ENCODE data around the gene ZNF813.
"Not testable (repeated sequence)": the region's sequence is repeated elsewhere in the genome, so short reads cannot be mapped to it uniquely, and the experiment has no call there.

Gene ZNF813

DNA sequence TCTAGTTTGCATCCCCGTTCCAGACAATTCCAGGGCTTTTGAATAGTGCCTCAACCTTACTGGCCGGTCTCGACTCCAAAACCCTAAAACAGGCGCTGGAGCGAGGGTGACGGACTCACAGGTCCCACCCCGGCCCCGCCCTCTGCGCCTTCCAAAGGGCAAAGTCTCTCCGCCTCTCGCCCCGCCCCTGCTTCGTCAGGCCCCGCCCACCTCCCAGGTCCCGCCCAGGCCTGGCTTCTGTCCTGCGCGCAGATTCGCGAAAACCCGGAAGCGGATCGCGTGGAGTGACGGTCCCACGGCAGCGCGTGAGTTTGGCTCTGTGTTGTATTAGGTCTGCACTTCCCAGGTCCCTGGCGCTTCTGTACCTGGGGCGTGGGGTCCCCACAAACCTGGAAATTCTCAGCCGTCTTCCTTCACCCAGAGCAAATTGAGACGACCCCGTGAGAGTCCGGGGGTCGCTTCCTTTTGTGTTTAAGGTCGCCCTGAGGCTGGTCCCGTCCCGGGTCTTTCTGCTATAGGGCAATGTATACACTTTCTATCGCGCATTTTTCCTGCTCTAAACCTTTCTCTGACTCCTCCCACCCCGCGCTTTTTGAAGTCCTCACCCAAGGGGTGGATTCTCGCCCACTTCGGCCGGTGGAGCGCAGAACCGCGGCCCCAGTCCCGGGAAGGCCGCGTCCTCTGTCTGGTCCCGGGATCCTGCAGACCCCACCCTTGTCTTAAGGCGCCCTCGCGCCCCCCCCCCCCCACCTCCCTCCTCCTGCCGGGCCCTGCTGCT lies at the start of gene ZNF813:
TSS of gene ZNF813 (plus strand) at position 249 of the 778 bp plus-strand sequence. CDS start 16,090 bp downstream, outside the sequence.
- peak; percentile 75 for DNase-seq (ENCODE audit: low spot score)

DNA sequence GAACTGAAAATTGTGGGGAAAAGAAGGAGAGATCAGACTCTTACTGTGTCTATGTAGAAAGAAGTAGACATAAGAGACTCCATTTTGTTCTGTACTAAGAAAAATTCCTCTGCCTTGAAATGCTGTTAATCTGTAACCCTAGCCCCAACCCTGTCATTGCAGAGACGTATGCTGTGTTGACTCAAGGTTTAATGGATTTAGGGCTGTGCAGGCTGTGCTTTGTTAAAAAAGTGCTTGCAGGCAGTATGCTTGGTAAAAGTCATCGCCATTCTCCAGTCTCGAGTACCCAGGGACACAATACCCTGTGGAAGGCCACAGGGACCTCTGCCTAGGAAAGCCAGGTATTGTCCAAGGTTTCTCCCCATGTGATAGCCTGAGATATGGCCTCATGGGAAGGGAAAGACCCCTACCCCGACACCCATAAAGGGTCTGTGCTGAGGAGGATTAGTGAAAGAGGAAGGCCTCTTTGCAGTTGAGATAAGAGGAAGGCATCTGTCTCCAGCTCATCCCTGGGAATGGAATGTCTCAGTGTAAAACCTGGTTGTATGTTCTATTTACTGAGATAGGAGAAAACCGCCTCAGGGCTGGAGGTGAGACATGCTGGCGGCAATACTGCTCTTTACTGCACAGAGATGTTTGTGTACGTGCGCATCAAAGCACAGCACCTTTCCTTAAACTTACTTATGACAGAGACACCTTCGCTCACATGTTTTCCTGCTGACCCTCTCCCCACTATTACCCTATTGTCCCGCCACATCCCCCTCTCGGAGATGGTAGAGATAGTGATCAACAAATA lies 46.8 kb upstream of the ZNF813 start:
- DNase-seq (ENCODE audit: low spot score), result not testable (repeated sequence)

DNA sequence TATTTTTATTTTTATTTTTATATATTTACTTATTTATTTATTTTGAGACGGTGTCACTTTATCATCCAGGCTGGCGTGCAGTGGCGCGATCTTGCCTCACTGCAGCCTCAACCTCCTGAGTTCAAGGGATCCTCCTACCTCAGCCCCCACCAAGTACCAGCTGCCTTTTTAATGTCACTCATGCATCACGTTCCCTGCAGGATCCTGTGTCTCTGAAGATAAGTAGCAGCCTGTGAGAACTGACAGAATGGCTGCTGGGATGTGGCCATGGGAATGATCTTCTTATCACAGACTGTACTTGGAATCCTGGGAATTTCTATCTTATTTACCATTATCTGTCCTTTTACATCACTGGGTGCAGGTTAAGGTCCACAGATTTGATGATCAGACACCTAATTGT lies 45.0 kb upstream of the ZNF813 start:
- no peak for DNase-seq (ENCODE audit: low spot score)

DNA sequence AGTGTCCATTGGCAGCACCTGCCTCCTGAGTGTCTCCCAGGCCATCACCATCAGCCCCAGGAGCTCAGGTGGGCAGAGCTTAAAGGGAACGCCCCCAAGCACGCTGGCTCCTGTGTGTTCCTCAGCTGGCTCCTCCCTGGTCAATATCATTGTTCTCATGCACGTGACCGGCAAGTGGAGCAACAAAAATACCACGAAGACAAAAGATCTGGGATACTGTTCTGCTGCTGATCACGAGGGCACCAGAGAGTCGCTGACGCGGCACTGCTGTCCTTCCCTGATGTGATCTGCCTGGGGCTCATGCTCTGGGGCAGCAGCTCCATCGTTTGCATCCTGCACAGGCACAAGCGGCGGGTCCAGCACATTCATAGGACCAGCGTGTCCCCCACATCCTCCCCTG lies 44.5 kb upstream of the ZNF813 start:
- DNase-seq (ENCODE audit: low spot score), result not testable (repeated sequence)

DNA sequence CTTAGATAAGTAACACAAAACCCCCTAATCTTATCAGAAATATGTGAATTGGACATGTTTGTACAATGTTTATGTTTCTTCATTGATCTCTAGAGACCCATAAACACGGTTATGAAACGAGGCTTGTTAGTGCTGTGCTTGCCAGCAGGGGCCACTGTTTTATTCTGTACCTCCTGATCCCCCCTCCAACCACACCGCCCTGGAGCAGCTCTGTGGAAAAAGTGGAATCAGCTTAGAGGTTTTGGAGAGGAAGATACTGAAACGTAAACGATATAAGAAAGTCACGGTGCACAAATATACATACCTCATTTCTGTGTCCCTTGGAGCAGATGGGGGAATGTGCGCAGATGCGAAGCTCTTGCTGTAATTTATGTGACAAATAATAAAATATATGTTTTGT lies 43.9 kb upstream of the ZNF813 start:
- not testable (repeated sequence) for DNase-seq (ENCODE audit: low spot score)

DNA sequence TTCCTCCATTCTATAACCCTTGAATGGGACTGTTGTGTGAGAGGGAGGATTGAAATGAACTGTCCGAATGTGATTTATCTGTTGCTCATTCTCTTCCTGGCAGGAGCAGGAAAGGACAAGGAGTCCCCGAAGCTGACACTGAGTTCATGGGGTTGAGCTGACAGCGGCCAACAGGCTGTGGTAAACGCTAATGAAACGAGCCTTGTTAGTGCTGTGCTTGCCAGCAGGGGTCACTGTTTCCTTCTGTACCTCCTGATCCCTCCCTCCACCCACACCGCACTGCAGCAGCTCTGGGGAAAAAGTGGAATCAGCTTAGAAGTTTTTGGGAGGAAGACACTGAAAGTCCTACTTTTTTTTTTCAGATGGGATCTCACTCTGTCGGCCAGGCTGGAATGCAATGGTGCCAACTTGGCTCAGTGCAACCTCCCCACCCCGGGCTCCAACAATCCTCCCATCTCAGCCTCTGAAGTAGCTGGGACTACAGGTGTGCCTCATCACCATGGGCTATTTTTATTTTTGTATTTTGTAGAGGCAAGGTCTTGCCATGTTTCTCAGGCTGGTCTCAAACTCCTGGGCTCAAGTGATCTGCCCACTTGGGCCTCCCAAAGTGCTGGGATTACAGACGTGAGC lies 42.5 kb upstream of the ZNF813 start:
- peak; percentile 42 for DNase-seq (ENCODE audit: low spot score)

DNA sequence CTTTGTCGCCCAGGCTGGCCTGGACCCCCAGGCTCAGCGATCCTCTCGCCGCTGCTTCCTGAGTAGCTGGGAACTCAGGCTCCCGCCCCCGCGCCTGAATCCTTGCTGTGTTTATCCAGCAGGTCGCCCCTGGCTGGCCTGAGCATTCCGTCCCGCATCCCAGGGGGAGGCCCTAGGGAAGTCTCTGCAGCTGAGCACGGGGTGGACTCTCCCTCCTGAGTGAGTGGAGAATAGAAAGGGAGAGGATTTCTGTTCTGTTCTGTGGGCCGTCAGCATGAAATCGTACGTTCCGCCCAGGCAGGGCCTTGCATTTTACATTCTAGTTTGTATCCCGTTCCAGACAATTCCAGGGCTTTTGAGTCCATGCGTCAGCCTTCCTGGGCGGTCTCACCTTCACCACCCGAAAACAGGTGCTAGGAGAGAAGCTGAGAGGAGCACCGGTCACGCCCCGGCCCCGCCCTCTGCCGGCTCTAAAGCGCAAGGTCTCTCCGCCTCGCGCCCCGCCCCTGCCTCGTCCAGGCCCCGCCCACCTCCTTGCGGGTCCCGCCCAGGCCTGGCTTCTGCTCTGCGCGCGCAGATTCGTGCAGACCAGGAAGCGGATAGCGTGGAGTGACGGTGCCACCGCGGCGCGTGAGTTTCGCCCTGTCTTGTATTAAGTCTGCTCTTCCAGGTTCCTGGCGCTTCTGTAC lies 36.0 kb upstream of the ZNF813 start, which contains the start of gene ZNF761:
TSS of gene ZNF761 (plus strand) at position 586 of the 689 bp plus-strand sequence. CDS start 15,285 bp downstream, outside the sequence.
- DNase-seq (ENCODE audit: low spot score), result peak; percentile 86

DNA sequence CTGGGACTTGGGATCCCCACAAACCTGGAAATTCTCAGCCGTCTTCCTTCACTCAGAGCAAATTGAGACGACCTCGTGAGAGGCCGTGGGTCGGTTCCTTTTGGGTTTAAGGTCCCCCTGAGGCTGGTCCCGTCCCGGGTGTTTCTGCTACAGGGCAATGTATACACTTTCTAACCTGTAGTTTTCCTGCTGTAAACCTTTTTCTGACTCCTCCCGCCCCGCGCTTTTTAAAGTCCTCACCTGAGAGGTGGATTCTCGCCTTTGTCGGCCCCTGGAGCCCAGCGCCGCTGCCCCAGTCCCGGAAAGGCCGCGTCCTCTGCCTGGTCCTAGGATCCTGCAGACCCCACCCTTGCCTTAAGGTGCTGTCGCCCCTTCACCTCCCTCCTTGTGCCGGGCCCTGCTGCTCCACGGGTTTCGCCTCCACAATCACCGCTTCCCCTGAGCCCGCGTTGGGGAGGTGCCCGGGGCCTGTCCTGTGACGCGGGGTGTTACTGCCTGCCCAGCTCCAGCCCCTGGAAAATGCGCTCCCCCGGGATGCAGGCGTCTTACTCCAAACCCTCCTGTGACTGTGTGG lies 35.4 kb upstream of the ZNF813 start:
- no peak for DNase-seq (ENCODE audit: low spot score)

DNA sequence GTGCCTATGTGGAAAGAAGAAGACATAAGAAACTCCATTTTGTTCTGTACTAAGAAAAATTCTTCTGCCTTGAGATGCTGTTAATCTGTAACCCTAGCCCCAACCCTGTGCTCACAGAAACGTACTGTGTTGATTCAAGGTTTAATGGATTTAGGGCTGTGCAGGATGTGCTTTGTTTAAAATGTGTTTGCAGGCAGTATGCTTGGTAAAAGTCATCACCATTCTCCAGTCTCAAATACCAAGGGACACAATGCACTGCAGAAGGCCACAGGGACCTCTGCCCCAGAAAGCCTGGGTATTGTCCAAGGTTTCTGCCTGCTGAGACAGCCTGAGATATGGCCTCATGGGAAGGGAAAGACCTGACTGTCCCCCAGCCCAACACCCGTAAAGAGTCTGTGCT lies 23.7 kb upstream of the ZNF813 start:
- not testable (repeated sequence) for DNase-seq (ENCODE audit: low spot score)

DNA sequence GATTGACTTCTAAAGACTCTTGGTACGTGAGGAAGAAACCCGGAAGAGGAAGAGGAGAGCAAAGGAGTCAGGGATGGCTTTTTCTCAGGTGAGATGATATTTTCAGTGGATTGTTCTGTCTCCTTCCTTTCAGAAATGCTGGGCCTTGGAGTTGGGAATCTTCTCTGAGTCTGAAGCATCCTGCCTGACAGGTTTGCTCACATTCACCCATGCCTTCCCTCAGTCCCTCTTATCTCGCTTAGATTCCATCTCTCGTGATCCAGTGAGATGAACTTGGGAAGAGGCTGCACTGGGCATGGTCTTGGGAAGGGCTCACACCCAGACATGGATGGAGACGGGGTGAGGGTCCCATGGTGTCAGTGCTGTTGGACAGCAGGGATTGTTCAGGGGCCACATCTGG lies 20.3 kb upstream of the ZNF813 start:
- not testable (repeated sequence) for DNase-seq (ENCODE audit: low spot score)

DNA sequence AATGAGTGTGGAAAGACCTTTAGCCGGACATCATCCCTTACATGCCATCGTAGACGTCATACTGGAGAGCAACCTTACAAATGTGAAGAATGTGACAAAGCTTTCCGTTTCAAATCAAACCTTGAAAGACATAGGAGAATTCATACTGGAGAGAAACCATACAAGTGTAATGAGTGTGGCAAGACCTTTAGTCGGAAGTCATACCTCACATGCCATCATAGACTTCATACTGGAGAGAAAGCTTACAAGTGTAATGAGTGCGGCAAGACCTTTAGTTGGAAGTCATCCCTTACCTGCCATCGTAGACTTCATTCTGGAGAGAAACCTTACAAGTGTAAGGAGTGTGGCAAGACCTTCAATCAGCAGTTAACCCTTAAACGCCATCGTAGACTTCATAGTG lies 11.7 kb upstream of the ZNF813 start:
- no peak for DNase-seq (ENCODE audit: low spot score)

DNA sequence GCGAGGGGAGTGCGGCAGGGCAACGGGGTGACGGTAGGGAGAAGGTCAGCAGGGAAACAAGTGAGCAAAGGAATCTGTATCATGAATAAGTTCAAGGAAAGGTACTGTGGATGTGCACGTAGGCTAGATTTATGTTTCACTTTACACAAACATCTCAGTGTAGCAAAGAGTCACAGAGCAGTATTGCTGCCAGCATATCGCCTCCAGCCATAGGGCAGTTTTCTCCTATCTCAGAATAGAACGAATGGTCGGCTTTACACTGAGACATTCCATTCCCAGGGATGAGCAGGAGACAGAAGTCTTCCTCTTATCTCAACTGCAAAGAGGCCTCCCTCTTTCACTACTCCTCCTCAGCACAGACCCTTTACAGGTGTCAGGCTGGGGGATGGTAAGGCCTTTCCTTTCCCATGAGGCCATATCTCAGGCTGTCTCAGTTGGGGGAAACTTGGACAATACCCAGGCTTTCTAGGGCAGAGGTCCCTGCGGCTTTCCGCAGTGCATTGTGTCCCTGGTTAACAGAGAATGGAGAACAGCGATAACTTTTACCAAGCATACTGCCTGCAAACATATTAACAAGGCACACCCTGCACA lies 7.3 kb upstream of the ZNF813 start:
- DNase-seq (ENCODE audit: low spot score), result not testable (repeated sequence)

DNA sequence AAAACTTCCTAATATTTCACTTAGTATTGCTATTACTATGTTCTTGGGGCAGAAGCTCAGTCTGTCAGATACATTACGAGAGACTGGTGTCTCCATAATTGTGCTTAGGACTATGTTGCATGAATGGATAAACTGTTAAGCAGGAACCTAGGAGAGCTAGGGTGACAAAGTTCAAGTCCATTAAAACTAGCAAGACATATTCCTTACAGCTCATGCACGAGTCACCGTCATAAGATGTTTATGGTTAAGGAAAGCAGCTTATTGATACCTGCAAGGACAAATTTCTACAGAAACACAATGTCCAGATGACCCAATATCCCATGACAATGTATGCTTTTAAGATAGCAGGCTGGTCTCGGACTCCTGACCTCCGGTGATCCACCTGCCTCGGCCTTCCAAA lies 5.7 kb upstream of the ZNF813 start:
- DNase-seq (ENCODE audit: low spot score), result no peak

DNA sequence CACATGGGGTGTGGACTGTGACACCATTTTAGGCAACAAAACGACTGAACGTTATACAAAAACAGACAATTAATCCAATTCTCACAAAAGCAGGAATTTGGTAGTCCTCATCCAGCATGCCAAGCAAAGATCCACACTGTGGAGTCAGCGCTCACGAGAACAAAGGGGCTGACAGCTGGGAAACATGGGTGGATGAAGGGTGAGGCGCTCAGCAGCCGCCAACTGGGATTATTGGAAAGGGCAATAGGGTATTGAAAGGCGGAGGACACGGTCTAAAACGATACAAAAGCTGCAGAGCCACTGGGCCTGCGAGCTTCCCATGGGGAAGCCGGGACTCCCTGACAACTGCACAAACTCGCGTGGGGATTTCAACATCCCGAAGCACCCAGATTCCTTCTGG lies 4.7 kb upstream of the ZNF813 start:
- DNase-seq (ENCODE audit: low spot score), result no peak

DNA sequence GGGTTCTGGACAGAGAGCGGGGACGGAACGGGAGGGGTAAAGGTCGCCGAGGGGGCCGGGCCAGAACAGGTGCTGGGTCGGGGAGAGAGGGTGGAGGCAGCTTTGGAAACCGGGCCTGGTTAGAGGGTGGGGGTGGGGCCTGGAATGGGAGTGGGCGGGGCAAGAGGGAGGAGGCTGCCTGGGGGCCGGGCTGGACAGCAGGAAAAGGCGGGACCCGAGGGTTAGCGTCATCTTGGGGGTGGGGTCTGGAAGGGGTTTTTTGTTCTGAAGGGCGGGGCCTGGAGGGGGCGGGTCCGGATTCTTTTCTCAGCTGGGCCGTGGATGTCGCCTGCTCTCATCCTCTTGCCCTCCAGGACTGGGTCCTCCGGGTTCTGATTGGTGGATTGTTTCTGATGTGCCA lies 4.3 kb upstream of the ZNF813 start:
- no peak for DNase-seq (ENCODE audit: low spot score)

DNA sequence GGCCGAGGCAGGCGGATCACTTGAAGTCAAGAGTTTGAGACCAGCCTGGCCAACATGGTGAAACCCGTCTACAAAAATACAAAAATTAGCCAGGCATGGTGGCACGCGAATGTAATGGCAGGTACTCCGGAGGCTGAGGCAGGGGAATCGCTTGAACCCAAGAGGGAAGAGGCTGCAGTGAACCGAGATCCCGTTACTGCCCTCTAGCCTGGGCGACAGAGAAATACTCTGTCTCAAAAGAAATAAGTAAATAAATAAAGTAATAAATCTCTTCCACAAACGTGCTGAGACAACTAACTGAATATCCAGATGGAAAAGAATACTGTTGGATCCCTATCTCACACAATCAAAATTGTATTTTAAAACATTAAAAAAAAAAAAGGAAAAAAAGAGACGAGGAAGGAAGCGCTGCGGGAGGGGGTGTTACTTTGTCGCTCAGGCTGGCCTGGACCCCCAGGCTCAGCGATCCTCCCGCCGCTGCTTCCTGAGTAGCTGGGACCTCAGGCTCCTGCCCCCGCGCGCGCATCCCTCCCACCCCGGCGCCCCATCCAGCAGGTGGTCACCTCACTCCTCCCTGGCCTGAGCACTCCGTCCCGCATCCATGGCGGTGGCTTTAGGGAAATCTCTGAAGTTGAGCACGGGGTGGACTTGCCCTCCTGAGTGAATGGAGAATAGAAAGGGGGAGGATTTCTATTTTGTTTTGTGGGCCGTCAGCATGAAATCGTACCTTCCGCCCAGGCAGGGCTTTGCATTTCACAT lies 628 bp upstream of the ZNF813 start:
- DNase-seq (ENCODE audit: low spot score), result no peak

DNA sequence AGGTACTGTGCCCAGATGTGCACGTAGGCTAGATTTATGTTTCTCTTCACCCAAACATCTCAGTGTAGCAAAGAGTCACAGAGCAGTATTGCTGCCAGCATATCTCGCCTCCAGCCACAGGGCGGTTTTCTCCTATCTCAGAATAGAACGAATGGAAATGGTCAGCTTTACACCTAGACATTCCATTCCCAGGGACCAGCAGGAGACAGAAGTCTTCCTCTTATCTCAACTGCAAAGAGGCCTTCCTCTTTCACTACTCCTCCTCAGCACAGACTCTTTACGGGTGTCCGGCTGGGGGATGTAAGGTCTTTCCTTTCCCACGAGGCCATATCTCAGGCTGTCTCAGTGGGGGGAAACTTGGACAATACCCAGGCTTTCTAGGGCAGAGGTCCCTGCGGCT lies 1.1 kb downstream of the ZNF813 start:
- not testable (repeated sequence) for DNase-seq (ENCODE audit: low spot score)

DNA sequence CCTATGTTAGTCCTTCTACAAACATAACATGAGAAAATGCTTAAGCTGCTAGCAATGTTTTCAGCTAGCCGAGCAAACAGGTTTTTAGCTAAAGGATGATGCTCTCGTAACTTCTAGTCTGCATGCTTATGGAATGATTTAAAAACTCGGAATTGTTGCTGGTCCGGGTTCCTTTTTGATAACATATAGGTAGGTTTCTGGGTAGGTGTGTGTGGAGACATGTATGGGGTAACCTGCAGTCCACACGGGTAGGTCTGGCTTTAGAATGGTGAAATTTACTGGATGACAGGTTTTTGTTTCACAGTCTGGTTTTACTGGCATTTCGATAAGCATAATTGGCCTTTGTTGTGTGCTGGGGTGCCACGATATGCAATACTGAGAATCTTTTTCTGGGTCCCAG lies 4.4 kb downstream of the ZNF813 start:
- no peak for DNase-seq (ENCODE audit: low spot score)

DNA sequence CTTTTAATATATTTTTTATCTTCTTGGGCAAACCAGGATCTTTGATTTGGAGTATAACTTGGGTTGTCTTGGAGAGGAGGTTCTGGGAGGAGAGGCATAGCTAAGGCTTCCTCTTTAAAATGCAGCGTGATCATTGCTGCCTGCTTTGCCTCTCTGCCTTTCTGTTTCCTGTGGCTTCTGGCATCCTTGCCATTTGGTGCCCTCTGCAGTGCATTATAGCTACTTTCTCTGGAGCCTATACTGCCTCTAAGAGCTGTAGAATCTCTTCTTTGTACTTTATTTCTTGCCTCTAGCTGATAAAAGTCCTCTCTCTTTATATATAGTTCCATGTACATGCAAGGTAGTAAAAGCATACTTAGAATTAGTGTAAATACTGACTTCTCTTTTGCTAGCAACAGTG lies 7.3 kb downstream of the ZNF813 start:
- DNase-seq (ENCODE audit: low spot score), result not testable (repeated sequence)

DNA sequence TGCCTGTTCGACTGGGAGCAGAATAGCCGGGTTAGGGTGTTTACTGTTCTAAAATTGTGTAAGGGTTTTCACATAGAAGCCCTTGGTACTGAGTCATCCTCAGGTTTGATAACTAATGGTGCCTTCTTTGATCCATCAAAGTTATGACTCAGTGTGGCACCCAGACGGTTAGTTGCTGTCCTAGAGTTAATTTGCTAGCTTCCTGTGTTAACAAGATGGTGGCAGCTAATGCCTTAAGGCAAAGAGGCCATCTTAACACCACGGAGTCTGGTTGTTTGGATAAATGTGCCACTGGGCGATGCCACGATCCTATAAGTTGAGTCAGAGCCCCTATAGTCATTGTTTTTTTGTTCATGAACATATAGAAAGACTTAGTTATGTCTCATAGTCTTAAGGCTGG lies 7.9 kb downstream of the ZNF813 start:
- not testable (repeated sequence) for DNase-seq (ENCODE audit: low spot score)

DNA sequence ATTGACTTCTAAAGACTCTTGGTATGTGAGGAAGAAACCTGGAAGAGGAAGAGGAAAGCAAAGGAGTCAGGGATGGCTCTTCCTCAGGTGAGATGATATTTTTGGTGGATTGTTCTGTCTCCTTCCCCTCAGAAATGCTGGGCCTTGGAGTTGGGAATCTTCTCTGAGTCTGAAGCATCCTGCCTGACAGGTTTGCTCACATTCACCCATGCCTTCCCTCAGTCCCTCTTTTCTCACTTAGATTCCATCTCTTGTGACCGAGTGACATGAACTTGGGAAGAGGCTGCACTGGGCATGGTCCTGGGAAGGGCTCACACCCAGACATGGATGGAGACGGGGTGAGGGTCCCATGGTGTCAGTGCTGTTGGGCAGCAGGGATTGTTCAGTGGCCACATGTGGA lies 16.2 kb downstream of the ZNF813 start:
- DNase-seq (ENCODE audit: low spot score), result not testable (repeated sequence)

Data from hematopoietic multipotent progenitor cell treated with erythropoietin and hydrocortisone succinate and interleukin-3 and kit ligand, for 17 days (in vitro differentiated cells).